Mammary epithelial cell (primary cell): ENCODE data around the gene LIFR.

ENCODE experiments used
- CTCF ChIP-seq, 2 donors: IDR thresholded peaks in 1 of 2; conservative IDR thresholded peaks in 1 of 2; 2 replicates each; pipeline ENCODE4 v1.5.1; 2011 to 2012; ENCODE audit warnings: inconsistent platforms in 2 of 2, low read length in 2 of 2, mild to moderate bottlenecking in 2 of 2, control low read depth in 1 of 2, low read depth in 1 of 2; ENCODE audit not compliant: insufficient read depth in 1 of 2; ENCODE audit errors: extremely low read depth in 1 of 2
- EZH2 ChIP-seq: IDR thresholded peaks from 2 replicates; pipeline ENCODE4 v1.6.1; 2012; ENCODE audit warnings: low read length, inconsistent platforms, borderline replicate concordance

GRCh38 chr5:38443390-38443789, 113.1 kb downstream of the LIFR start:
- TF ChIP-seq CTCF (conservative IDR thresholded peaks at IDR 0.05 in 1 of 2, IDR thresholded peaks at IDR 0.05 in 1 of 2; ENCODE audit: extremely low read depth in 1 of 2, insufficient read depth in 1 of 2, low read depth in 1 of 2, low read length in 2 of 2) (no peak), EZH2 (no peak)
